NCI-H1417 treated with DMSO at 0.1 percent for 48 hours (cell line): ENCODE measurements around the gene COMMD8.
"Not testable (repeated sequence)": the region's sequence is repeated elsewhere in the genome, so short reads cannot be mapped to it uniquely, and the experiment has no call there.

Source experiments
- DNase-seq: peaks from one replicate; lab custom pipeline; 2025; lab: John Stamatoyannopoulos, UW

The COMMD8 gene

DNA sequence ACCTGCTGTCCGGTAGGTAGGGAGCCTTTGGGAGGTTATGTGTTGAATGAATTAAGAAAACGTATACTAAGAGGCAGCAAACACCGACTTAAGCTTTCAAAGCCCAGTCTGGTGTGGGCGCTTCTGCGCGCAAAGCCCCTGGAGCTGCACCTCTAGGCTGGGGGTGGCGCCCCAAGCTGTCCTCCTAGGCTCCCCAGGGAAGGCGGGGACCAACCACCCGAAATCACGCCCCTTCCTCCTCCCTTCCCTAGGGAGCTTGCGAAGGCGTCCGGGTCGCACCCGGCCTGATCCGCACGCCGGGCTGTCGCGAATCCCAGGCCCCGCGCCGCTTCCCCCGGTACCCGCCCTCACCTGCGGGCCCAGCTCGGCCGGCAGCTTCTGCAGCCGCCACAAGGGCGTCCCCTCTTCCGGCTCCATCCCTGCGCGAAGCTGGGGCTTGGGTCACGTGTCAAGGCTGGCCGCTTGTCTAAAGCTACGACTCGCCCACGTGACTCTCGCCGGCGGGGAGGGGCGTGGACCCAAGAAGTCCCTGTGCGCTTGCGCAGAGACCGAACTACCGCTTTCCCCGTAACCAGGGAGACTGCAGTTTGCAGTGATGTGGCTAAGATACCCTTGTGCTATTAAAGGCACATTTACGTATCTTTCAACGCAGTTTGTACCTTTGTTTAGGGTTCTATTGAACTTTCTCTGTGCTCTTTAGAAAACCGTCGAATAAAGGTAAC is at the start of gene COMMD8:
TSS of gene COMMD8 (minus strand) at position 468 of the 722 bp plus-strand sequence. CDS start at position 417, 51 bp downstream.
- peak; percentile 67 for DNase-seq

- no peak for DNase-seq
Observed at GRCh38 chr4:47510506-47511143, 47.1 kb upstream of the COMMD8 start.

DNA sequence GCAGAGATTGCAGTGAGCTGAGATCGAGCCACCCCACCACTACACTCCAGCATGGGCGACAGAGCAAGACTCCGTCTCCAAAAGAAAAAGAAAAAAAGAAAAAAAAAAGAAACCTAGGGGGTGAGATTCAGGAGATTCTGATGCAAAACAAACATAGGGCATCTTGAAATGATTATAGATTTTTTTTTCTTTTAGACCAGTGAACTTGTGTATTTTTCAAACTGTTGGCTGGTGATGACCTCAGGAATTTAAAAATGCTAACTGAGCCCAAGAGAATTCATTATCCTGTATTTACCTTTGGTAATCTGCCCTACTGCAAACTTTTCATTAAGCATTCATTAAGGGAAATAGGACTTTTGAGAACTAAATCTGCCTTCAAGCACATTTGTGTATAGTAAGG is 42.2 kb upstream of the COMMD8 start:
- no peak for DNase-seq

GRCh38 chr4:47505147-47505546 is 41.6 kb upstream of the COMMD8 start:
- DNase-seq: no peak

DNA sequence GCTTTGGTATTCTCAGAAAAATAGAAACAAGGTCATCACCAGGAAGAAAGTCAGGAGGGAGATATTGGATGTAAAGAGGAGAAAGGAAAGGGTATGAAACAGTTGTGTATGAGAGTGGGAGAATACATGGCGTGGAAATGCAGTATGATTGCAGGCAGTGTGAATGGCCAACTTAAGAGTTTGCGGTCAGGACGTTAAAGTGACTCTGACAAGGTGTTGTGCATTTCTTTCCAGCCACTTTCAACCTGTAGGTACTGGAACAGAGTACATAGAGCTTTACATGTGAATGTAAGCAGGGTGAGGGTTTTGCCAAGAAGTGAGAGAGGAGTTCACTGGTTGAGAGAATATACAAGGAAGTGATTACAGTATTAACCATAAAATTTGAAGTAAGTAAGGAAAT is 37.3 kb upstream of the COMMD8 start:
- no peak for DNase-seq

- no peak for DNase-seq
Observed at GRCh38 chr4:47499700-47500099, 36.2 kb upstream of the COMMD8 start.

DNA sequence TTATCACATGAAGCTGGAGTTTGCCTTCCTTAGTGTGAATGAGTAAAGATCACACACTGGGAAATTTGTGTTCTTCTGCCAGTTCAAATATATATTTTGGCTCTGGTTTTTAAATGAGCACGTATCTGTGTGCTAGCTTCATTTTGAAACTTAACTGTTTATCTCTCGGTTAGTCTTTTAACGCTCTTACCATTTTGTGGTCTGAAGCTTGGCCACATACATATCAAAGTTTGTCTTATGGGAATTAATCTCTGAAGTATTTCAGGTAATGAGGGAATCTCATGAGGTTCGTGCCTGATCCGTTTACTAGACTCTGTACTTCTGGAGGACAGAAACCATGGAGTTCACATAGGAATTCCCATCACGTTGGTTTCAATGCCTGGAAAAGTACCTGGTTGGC is 35.4 kb upstream of the COMMD8 start:
- DNase-seq: no peak

DNA sequence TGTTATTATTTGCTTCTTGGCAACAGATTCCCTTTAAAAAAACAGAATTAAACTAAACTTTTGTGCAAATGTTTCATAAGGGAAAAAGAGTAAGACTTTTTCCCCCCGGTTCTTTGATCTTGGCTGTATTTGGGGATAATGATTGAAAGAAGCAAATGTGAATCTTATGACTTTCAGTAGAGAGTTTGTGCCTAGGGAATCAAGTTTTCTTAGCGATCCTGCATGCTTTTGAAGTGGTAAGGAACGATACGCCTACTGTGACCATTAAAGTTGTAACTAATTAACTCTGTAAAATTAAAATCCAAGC is 30.6 kb upstream of the COMMD8 start:
- no peak for DNase-seq

DNA sequence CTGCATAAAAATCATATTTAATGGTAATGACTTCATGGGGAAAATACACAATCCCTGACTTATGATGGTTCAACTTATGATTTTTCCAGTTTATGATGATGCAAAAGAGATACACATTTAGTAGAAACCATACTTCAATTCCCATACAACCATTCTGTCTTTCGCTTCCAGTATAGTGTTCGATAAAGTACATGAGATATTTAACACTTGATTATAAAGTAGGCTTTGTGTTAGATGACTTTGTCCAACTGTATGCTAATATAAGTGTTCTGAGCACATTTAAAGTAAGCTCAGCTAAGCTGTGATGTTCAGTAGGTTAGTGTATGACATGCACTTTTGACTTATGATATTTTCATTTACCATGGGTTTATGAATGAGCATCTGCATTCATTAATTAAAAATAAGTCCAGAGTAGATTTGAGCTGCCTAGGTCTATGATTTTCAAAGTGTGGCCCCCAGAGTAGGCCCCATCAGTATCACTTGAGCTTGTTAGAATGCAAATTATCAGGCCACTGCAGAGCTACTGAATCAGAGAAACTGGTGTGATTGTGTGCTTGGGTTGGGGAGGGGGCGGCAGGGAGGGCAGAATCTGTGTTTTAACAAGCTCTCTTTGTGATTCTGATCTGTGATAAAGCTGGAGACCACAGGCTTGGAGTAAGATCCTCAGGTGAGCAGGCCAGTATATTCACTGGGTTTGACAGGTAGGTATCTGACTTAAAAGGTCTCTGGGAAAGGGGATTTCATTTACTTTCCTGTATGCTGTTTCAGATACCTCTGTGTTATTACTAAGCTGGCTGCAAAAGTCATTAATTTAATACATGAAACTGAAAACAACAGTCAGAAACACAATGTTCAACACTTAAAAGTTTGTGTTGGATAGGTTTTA is 30.0 kb upstream of the COMMD8 start:
- DNase-seq: no peak

DNA sequence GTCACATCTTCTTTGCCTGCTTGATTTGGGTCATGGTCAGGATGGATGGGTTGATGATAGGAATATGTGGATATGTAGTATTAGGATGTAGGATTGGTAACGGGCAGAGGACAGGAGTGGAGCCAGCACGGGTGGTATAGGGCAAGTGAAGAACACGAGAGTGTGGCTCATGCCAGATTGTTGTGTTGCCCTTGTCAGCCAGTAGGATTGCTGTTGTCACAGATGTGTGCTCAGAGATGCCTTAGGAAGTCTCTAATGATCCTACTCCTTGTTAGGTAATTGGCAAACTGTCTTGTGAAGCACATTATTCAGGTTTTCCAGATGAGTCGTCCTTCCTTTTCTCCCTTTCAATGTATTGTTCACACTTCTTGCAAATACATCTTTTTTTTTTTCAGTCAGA is 27.0 kb upstream of the COMMD8 start:
- DNase-seq: no peak

DNA sequence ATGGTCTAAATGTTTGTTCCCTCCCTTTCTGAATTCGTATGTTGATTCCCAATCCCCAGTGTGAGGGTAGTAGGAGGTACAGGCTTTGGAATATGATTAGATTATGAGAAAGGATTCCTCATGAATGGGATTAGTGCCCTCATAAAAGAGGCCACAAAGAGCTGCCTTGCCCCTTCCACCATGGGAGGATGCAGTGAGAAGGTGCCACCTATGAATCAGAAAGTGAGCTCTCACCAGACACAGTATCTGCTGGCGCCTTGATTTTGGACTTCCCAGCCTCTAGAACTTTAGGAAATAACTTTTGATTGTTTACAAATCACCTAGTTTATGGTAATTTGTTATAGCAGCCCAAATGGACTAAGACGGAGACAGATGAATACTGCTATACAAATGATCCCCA is 25.2 kb upstream of the COMMD8 start:
- no peak for DNase-seq

- DNase-seq: not testable (repeated sequence)
Observed at GRCh38 chr4:47486727-47487126, 23.2 kb upstream of the COMMD8 start.

- no peak for DNase-seq
Observed at GRCh38 chr4:47486231-47486673, 22.8 kb upstream of the COMMD8 start.

GRCh38 chr4:47485768-47486167 is 22.3 kb upstream of the COMMD8 start:
- no peak for DNase-seq

GRCh38 chr4:47485047-47485692 is 21.7 kb upstream of the COMMD8 start, which contains the start of gene ATP10D:
ATP10D (plus strand) TSS chr4:47485275; CDS start chr4:47512541, 27,266 bp downstream.
- DNase-seq: peak; percentile 57

DNA sequence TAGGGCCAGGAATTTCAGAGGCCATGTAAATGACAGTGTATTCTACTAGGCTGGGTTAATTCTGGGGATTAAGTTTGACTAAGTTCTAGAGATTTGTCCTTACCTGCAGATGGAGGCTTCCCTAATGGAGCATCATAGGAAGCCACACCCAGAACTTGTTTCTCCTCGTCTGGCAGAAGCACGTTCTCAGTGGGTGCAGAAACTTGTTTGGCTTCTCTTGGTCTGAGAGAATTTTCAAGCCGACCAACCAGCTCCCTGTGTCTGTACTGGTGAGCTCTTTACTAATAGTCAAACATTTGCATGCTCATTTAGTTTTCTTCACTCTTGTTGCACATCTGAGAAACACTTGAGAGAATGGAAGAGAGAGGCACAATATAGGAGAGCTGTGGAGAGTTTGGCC is 20.7 kb upstream of the COMMD8 start:
- no peak for DNase-seq

DNA sequence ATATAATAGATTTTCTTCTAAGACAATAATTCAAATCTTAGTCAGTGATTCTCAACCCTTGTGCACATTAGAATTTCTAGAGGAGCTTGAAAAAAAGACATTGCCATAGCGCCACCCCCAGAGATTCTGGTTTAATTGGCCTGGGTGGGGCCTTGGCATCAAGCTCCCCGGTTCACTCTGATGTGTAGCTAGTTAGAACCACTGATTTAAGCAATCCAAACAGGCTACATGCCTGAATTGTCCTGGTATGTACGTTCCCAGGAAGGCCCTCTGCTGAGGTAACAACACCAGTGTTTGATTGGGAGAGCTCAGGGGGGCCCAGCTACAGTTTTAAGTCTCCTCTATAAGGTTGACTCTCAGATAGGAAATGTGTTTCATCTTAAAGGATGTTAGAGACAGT is 20.2 kb upstream of the COMMD8 start:
- DNase-seq: no peak

DNA sequence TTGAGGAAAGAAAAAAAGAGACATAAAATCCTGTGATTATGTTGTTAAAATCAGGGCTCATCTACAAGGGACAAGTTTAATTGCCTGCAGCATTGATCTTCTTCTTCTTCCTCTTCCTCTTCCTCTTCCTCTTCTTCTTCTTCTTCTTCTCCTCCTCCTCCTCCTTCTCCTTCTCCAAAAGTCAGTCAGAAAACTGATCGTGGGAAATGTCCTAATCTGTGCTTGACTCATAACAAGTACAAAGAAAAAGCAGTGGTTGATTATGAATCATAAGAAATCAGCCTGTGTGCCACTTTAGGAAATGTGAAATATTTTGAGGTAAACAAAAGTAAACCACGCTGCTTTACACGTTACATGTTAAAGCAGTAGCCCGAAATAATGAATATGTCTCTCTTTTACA is 18.8 kb upstream of the COMMD8 start:
- DNase-seq: no peak

- no peak for DNase-seq
Observed at GRCh38 chr4:47478804-47479203, 15.3 kb upstream of the COMMD8 start.

GRCh38 chr4:47475411-47475810 is 11.9 kb upstream of the COMMD8 start:
- DNase-seq: peak; percentile 27

DNA sequence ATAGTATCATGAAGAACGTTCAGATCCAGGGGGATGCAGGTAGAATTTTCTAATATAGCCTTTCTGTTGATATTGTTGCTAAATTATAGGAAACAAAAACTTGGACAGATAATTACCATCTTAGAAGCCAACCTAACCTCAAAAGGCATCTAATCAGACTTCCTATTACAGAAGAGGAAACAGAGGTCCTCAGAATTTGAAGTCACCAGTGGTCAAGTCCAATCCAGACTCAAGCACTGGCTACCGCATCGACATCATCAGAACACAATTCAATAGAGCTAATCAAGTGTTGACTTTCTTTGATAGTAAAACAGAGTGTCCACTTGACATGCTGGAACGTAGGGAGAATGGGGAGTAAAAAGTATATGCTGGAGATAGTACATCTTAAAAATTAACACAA is 11.3 kb upstream of the COMMD8 start:
- no peak for DNase-seq

- DNase-seq: no peak
Observed at GRCh38 chr4:47473141-47473750, 9.7 kb upstream of the COMMD8 start.
